Hematopoietic multipotent progenitor cell treated with erythropoietin and hydrocortisone succinate and interleukin-3 and kit ligand, for 17 days (in vitro differentiated cells): Measurements from ENCODE around the gene HTR6.

ENCODE experiments used
- DNase-seq: peaks from one replicate; pipeline ENCODE4 v3.0.0-alpha.2; 2015; ENCODE audit warnings: low spot score

Gene HTR6

DNA sequence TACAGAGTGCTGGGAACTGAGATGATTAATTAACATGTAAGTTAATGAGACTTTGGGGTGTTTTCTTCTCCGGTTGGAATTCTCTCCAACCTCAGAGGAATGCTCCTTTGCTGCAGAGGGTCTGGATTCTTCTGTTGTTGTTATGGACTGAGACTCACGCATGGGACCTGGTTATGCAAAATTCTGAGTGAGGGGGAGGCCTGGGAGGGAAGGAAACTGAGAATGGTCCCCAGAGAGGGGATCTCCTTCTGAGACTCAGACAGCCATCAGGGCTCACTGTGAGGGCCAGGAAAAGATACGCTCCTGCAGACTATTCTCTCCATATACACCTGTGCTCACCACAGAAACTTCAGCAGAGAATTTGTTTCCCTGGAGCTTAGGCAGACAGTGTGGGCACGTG is 56.3 kb downstream of the HTR6 start:
- no peak for DNase-seq

DNA sequence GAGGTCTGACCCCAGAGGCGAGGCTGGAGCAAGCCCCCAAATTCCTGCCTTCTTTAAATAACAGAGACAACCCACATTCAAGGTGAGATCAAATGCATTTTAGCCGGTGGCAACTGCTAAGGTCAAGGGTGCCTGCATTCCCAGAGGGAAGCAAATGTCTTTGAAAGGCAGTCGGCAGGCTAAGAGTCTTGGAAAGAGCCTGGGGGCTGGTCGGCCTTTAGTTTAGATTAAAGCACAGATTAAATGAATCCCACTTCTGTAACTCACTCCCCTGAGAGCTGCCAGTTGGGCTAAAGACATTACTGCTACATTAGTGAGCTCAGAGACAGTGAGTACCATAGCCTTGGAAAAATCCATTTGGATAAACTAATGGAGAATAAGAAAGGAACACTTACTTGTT is 59.2 kb downstream of the HTR6 start:
- no peak for DNase-seq

DNA sequence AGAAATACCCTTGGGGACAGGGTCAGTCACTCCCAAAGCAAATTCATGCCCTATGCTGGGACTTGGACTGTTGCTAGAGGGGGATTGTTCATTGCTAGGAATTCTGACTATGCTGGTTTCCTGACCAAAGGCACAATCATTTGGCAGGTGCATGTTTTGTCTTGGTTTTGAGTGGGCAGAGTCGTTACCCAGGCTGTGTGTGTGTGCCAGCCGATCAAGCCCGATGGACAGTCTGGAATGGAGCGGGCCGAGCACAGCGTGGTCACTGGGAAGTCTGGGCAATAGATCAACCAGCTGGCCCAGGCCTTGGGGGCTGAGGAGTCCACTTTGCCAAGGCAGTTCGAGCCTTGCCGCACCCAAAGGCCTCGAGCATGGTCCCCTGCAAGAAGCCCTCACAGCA is 60.9 kb downstream of the HTR6 start:
- no peak for DNase-seq

DNA sequence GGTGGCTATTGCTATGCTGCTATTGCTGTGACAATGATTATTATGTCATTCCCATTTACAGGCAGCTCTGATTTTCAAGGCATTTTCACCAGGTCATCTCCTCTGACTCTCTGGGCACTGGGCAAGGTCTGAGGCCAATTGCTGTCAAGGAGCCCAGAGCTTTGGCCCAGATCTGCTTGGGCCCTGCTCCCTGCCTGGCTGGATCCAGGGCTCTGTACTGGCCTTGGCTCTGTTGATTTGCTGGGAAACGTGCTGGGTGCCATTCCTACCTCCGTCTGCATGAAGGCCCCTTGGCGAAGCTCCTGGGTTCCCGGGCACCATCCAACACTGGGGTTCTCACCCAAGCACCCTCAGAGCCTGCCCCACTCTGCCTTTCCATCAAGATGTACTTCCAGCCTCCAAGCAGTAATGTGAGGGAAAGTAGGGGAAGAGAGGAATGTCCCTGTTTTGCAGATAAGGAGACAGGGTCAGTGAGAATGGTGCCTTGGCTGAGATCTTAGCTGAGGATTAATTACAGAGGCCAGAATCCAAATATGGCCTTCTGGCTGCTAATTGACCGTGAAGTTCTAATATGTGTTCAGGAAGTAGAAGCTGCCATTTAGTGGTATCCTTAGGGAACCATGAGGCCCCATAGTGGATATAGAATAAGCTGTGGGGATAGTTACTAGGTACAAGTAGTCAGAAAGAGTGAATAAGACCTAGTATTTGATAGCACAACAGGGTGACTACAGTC is 63.9 kb downstream of the HTR6 start:
- DNase-seq: no peak

DNA sequence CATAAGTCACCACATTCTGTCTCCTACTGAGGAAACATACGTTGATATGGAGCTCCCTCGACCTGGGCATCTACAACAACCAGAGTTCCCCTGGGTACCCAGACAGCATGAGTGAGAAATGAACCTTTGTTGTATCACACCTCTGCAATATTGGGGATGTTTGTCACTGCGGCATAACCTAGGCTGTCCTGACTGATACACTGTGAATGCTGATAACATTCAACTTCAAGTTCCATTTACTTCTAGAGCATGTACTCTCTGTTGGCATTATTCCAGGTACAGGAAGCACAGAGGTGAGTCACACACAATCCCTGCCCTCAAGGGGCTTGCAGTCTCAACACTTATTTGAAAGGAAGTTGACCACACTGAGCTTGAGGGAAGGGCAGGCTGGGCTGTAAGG is 65.6 kb downstream of the HTR6 start:
- DNase-seq: no peak
